Measurements from ENCODE around the gene PACS1. TPM values are rescaled to one million over a fixed set of nuclear protein-coding genes. Genes with fewer than 3 reads are reported as not detected.

Gene PACS1
- total RNA-seq, 2 experiments from 2014 or later, result 179 to 183 TPM

DNA sequence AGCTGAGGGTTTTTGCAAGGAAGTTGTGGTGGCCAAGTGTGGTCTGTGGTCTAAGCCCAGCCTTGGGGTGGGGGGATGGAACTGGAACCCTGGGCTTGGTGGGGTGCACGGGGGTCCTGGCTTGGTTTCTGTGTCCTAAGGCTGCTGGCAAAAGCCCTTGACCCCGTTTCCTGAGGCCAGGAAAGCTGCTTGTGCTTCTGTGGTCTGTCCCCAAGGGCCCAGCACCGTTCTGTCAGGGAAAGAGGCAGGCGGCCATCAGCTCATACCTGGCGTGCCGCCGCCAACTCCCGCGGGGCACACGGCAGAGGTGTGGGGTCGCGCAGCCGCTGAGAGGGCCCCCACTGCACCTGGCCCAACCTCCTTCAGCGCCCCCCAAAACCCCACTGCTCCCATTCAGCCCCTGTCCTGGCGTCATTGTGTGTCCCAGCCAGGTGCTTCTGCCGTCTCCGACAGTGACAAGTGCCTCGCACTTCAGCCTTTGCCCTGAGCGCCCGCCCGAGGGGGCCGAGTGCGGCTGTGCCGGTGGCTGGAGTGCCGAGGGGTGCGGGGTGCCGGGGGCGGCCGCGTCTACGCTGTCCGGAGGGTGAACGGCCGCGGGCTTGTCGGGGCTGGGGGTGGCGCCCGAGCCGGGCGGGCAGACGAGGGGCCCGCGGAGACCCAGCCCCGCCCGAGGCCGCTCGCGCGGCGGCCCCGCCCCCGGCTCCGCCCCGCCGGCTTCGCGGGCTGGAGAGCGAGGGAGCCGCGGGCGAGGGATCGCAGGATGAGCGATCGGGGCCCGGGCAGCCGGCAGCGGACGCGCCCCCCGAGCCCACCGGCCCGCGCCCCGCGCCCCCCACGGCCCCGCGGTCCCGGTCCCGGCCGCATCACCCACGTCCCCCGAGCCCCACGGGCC lies 207.6 kb downstream of the PACS1 start, which contains the start of gene CNIH2:
Gene CNIH2 (plus strand): TSS at position 705 of the 892 bp plus-strand sequence. CDS start 282 bp downstream, outside the sequence.
- TF ChIP-seq, protein P1, sequence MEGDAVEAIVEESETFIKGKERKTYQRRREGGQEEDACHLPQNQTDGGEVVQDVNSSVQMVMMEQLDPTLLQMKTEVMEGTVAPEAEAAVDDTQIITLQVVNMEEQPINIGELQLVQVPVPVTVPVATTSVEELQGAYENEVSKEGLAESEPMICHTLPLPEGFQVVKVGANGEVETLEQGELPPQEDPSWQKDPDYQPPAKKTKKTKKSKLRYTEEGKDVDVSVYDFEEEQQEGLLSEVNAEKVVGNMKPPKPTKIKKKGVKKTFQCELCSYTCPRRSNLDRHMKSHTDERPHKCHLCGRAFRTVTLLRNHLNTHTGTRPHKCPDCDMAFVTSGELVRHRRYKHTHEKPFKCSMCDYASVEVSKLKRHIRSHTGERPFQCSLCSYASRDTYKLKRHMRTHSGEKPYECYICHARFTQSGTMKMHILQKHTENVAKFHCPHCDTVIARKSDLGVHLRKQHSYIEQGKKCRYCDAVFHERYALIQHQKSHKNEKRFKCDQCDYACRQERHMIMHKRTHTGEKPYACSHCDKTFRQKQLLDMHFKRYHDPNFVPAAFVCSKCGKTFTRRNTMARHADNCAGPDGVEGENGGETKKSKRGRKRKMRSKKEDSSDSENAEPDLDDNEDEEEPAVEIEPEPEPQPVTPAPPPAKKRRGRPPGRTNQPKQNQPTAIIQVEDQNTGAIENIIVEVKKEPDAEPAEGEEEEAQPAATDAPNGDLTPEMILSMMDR (IDR thresholded peaks at IDR 0.05), result no peak
- ChIA-PET POLR2A (interaction anchor here (6.5 kb wide), 1 partner anchor 9 kb away, joined by 34 read pairs; the partner anchor contains the start of gene RAB1B), CTCF (interaction anchor here (1.0 to 1.2 kb wide), 2 partner anchors 11 to 55 kb away, joined by 3 to 6 read pairs; partner anchors contain the start of gene YIF1A)
- Histone ChIP-seq H3K27ac (ENCODE audit: low read depth in 1 of 2, low read length in 2 of 2) (peak within 1 kb of the TSS in 1 of 2 donors; percentile 41), H3K4me1 (ENCODE audit: insufficient read depth, low read length) (peaks cover 45% of the 10 kb centered on the region), H3K4me3 (ENCODE audit: low read length) (peak within 1 kb of the TSS; percentile 34), H3K27me3 (ENCODE audit: control insufficient read depth in 1 of 2, insufficient read depth in 2 of 2, low read length in 2 of 2) (no peaks in the 10 kb centered on the region), H3K36me3 (ENCODE audit: insufficient read depth, low read length) (peaks cover 38% of the 10 kb centered on the region), H3K9me3 (ENCODE audit: control insufficient read depth in 1 of 2, insufficient read depth in 1 of 2, low read length in 2 of 2) (no peaks in the 10 kb centered on the region)
- Mint-ChIP-seq H3K4me1 (ENCODE audit: low read depth) (peaks cover 43% of the 10 kb centered on the region), H3K36me3 (ENCODE audit: low read depth) (peaks cover 50% of the 10 kb centered on the region), H3K27ac (peak within 1 kb of the TSS; percentile 58), H3K4me3 (peak within 1 kb of the TSS; percentile 79), H3K27me3 (no peaks in the 10 kb centered on the region), H3K9me3 (no peaks in the 10 kb centered on the region)
- intact Hi-C loops (cut with DNase I, micrococcal nuclease), result no loop called here
- ATAC-seq (ENCODE audit: poor library complexity) (peak; percentile 45), DNase-seq (peak in 10 of 14 experiments; percentile 30 to 79 (median 56))

DNA sequence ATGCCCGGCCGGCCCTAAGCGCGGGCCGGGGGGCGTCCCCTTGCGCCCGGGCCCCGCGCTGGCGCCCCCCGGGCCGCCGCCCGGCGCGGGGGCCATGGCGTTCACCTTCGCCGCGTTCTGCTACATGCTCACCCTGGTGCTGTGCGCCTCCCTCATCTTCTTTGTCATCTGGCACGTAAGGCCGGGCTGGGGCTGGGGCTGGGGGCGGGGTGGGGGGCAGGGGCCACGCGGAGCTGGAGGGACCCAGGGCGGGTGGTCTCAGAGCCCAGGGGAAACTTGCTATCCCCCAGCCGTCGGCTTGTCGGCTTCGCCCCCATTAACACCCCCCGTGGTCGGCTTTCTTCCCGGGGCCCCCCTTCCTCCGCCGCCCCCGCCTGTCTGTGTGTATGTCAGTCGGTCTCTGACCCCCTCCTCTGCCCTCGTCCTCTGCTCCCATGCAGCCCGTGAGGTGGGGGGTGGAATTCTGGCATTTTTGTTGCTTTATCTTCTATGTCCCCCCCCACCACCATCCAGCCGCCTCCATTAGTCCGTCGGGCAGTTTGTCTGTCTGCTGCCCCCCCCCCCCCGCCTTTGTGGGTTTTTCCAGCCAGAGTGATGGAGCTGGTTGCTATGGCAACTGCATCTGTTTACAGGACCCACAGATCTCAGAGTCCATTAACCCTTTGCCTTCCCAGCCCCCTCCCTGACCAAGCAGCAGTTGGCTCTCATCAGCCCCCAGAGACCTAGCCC lies 208.5 kb downstream of the PACS1 start:
- peaks cover 30% of the 10 kb centered on the region for H3K36me3 ChIP-seq (ENCODE audit: insufficient read depth, low read length)
- CTCF ChIA-PET, result interaction anchor here (0.9 to 1.2 kb wide), 2 partner anchors 10 to 11 kb away, joined by 3 read pairs; partner anchors contain the start of gene YIF1A
- POLR2A ChIA-PET, result interaction anchor here (6.5 kb wide), 1 partner anchor 10 kb away, joined by 34 read pairs; the partner anchor contains the start of gene RAB1B
- ATAC-seq (ENCODE audit: poor library complexity), result no peak
- no peaks in the 10 kb centered on the region for H3K27me3 ChIP-seq (ENCODE audit: control insufficient read depth in 1 of 2, insufficient read depth in 2 of 2, low read length in 2 of 2)
- intact Hi-C loops (cut with DNase I, micrococcal nuclease), result no loop called here
- DNase-seq, result peak in 4 of 14 experiments; percentile 15 to 82 (median 48)
- H3K4me1 Mint-ChIP-seq (ENCODE audit: low read depth), result peaks cover 44% of the 10 kb centered on the region
- H3K27ac Mint-ChIP-seq, result peak overlapping the region; percentile 58
- H3K4me3 ChIP-seq (ENCODE audit: low read length), result no peak overlapping the region
- H3K9me3 ChIP-seq (ENCODE audit: control insufficient read depth in 1 of 2, insufficient read depth in 1 of 2, low read length in 2 of 2), result no peaks in the 10 kb centered on the region
- peaks cover 42% of the 10 kb centered on the region for H3K36me3 Mint-ChIP-seq (ENCODE audit: low read depth)
- no peak overlapping the region for H3K27ac ChIP-seq (ENCODE audit: low read depth in 1 of 2, low read length in 2 of 2)
- H3K27me3 Mint-ChIP-seq, result no peaks in the 10 kb centered on the region
- peak overlapping the region; percentile 79 for H3K4me3 Mint-ChIP-seq
- H3K9me3 Mint-ChIP-seq, result no peaks in the 10 kb centered on the region
- H3K4me1 ChIP-seq (ENCODE audit: insufficient read depth, low read length), result peaks cover 48% of the 10 kb centered on the region
- TF ChIP-seq, protein P1 (IDR thresholded peaks at IDR 0.05), result no peak

DNA sequence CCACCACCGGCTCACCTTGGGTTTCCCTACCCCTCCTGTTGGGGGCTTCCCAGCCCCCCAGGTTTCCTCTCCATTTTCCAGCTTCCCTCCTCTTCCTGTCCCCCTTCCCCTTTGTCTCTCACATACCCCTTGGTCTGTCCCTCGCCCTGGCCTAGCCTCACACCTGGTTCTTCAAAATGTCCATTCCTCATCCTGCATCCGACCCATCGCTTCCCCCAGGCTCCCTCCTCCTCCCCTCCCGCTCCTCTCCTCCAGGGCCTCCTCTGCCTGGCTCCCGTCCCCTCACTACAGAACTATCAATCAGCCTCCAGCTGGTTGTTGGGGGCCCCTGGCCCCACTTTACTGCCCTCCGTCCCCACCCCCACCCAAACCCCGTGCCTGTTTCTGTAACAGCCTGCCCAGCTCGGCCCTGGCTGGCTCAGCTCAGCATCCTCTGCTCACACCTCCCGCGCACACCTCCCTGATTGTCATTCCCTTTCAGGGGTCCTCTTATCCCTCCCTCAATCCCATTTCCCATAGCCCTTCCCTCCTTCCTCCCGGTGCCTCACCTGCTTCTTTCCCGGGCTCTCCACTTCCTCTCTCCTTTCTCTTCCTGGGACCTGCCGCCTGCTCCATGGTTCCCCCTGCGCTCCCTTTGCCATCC lies 209.1 kb downstream of the PACS1 start:
- peak overlapping the region; percentile 58 for H3K27ac Mint-ChIP-seq
- POLR2A ChIA-PET, result interaction anchor here (0.6 to 6.5 kb wide), 3 partner anchors 10 to 23 kb away, joined by 3 to 34 read pairs (median 6); partner anchors contain the start of genes RAB1B and YIF1A

More for the DNA sequence above, 209.1 kb downstream of the PACS1 start:
- Histone ChIP-seq H3K9me3 (ENCODE audit: control insufficient read depth in 1 of 2, insufficient read depth in 1 of 2, low read length in 2 of 2) (no peaks in the 10 kb centered on the region), H3K4me3 (ENCODE audit: low read length) (no peak overlapping the region), H3K36me3 (ENCODE audit: insufficient read depth, low read length) (peaks cover 25% of the 10 kb centered on the region), H3K27me3 (ENCODE audit: control insufficient read depth in 1 of 2, insufficient read depth in 2 of 2, low read length in 2 of 2) (no peaks in the 10 kb centered on the region), H3K27ac (ENCODE audit: low read depth in 1 of 2, low read length in 2 of 2) (no peak overlapping the region), H3K4me1 (ENCODE audit: insufficient read depth, low read length) (peaks cover 49% of the 10 kb centered on the region)
- H3K4me1 Mint-ChIP-seq (ENCODE audit: low read depth), result peaks cover 39% of the 10 kb centered on the region
- DNase-seq (no peak), ATAC-seq (ENCODE audit: poor library complexity) (no peak)
- CTCF ChIA-PET, result interaction anchor here (0.9 kb wide), 1 partner anchor 10 kb away, joined by 3 read pairs; the partner anchor contains the start of gene YIF1A
- TF ChIP-seq, protein P1 (IDR thresholded peaks at IDR 0.05), result no peak
- intact Hi-C loops (cut with DNase I, micrococcal nuclease), result no loop called here
- H3K27me3 Mint-ChIP-seq, result no peaks in the 10 kb centered on the region
- peaks cover 38% of the 10 kb centered on the region for H3K36me3 Mint-ChIP-seq (ENCODE audit: low read depth)
- no peaks in the 10 kb centered on the region for H3K9me3 Mint-ChIP-seq
- no peak overlapping the region for H3K4me3 Mint-ChIP-seq

Data from CD4-positive, alpha-beta T cell (primary cell).